Thyroid gland (tissue), 4 donors: Measurements from ENCODE around the gene NRK. TPM values are rescaled to one million over a fixed set of nuclear protein-coding genes. Genes with fewer than 3 reads are reported as not detected.

ENCODE experiments used
- DNase-seq, 2 donors: peaks; one replicate each; pipeline ENCODE4 v3.0.0-alpha.2; 2019
- H3K27ac ChIP-seq, 3 donors: fragments of 200-600 bp; sonication (generic); 1 replicate in 2 of 3; 2 replicates in 1 of 3; pipeline ENCODE4 v1.5.1; 2016 to 2019; ENCODE audit warnings: mild to moderate bottlenecking in 1 of 3, moderate library complexity in 1 of 3
- H3K27me3 ChIP-seq: fragments of 200-600 bp; sonication (generic); one replicate; pipeline ENCODE4 v1.5.1; 2019
- H3K36me3 ChIP-seq, 2 donors: fragments of 200-600 bp; sonication (generic); one replicate each; pipeline ENCODE4 v1.5.1; 2016 to 2019
- H3K4me1 ChIP-seq, 2 donors: fragments of 200-600 bp; sonication (generic); one replicate each; pipeline ENCODE4 v1.5.1; 2017 to 2019
- H3K4me3 ChIP-seq, 3 donors: fragments of 200-600 bp; sonication (generic); replicated peaks in 1 of 3; 1 replicate in 2 of 3; 2 replicates in 1 of 3; pipeline ENCODE4 v1.5.1; 2016; ENCODE audit warnings: mild to moderate bottlenecking in 1 of 3
- H3K9me3 ChIP-seq: fragments of 200-600 bp; sonication (generic); one replicate; pipeline ENCODE4 v1.5.1; 2017
- CTCF ChIP-seq, 6 experiments: fragments of 200-600 bp in 3 of 6; fragments of 450-650 bp in 3 of 6; sonication (generic) in 3 of 6; IDR thresholded peaks; one replicate each; pipeline ENCODE4 v1.5.1; 2016 to 2019; ENCODE audit warnings: antibody characterized with exemption in 6 of 6, mild to moderate bottlenecking in 2 of 6, inconsistent platforms in 1 of 6, moderate library complexity in 1 of 6
- POLR2A ChIP-seq, 2 donors: fragments of 450-650 bp; IDR thresholded peaks; one replicate each; pipeline ENCODE4 v1.6.1; 2017; ENCODE audit warnings: antibody characterized with exemption in 2 of 2, mild to moderate bottlenecking in 2 of 2, moderate library complexity in 1 of 2
- WGBS, 2 donors: methylation state at CpG; one replicate each; pipeline ENCODE4 v1.1.5; 2017; 5-methylcytosine and 5-hydroxymethylcytosine counted together
- intact Hi-C: fragments of 100-400 bp; cut with DNase I; formaldehyde crosslinking; loops from one replicate; pipeline ENCODE4 v1.15.1; 2023
- total RNA-seq, 4 donors: library from RNA; depleted of rRNA; stranded (reverse); fragments of >200 nt; gene quantifications; one replicate each; pipeline ENCODE4 v1.2.3, GENCODE V29; 2016

Gene NRK
- total RNA-seq, 4 donors from 2014 or later = 0.67 to 1.9 (median 1.4) TPM

GRCh38 chrX:106007815-106008214, 185.5 kb downstream of the NRK start:
- DNase-seq = no peak
- TF ChIP-seq CTCF (IDR thresholded peaks at IDR 0.05) (no peak), POLR2A (IDR thresholded peaks at IDR 0.05) (no peak)
- Histone ChIP-seq H3K4me3 (no peak overlapping the region), H3K9me3 (no peaks in the 10 kb centered on the region), H3K4me1 (no peaks in the 10 kb centered on the region), H3K27me3 (no peaks in the 10 kb centered on the region), H3K27ac (no peak overlapping the region), H3K36me3 (no peaks in the 10 kb centered on the region)
- intact Hi-C loops = no loop called here
- 11 to 29% methylated on average over 1 of the region's 1 CpG for WGBS, 2 donors

Other genes starting within 250 kb of the NRK start
- gene SERPINA7, start 216.2 kb downstream of the NRK start, total RNA-seq = not detected